IMR-90 (cell line): ENCODE results near the gene GMEB2. TPM values are rescaled to one million over a fixed set of nuclear protein-coding genes. Genes with fewer than 3 reads are reported as not detected.

Source experiments
- ATAC-seq: fragments of 200-7000 bp; cut with Tn5 transposase; 2 replicates; pipeline ENCODE4 v1.9.1; 2020; ENCODE audit warnings: low read depth, mild to moderate bottlenecking, moderate library complexity
- BruUV-seq: library from RNA; stranded (reverse); fragments of 400-500 nt; replicated peaks from 2 replicates; lab custom pipeline; 2021; lab: Mats Ljungman, UMichigan
- CTCF ChIA-PET: fragments of 300-600 bp; formaldehyde crosslinking; extraction: SDS; loops from one replicate; lab custom pipeline; 2021; ENCODE audit warnings: antibody characterized with exemption; lab: Yijun Ruan, JAX
- POLR2A ChIA-PET: fragments of 300-600 bp; sonication (Branson Sonifier 250); formaldehyde crosslinking; loops from one replicate; lab custom pipeline; 2022; ENCODE audit warnings: antibody characterized with exemption; ENCODE audit not compliant: unreplicated experiment; lab: Charles Lee
- DNase-seq: peaks from one replicate; pipeline ENCODE4 v3.0.0; 2013
- H2AFZ ChIP-seq: replicated peaks from 2 replicates; pipeline ENCODE3; 2013; ENCODE audit warnings: low read length, mild to moderate bottlenecking; ENCODE audit not compliant: poor library complexity
- H2AK5ac ChIP-seq: 2 replicates; pipeline ENCODE4 v1.6.1; 2013; ENCODE audit warnings: low read depth, low read length, inconsistent platforms
- H2AK9ac ChIP-seq: replicated peaks from 2 replicates; pipeline ENCODE3; 2013; ENCODE audit warnings: mild to moderate bottlenecking, low read depth, low read length, moderate library complexity; ENCODE audit not compliant: poor library complexity
- H2BK120ac ChIP-seq: 2 replicates; pipeline ENCODE4 v1.6.1; 2013; ENCODE audit warnings: low read depth, low read length, inconsistent platforms
- H2BK15ac ChIP-seq: 3 replicates; pipeline ENCODE4 v1.6.1; 2013; ENCODE audit warnings: low read depth, low read length, inconsistent platforms
- H2BK20ac ChIP-seq: 2 replicates; pipeline ENCODE4 v1.6.1; 2013; ENCODE audit warnings: low read depth, mild to moderate bottlenecking, inconsistent platforms, low read length, moderate library complexity
- H2BK5ac ChIP-seq: 2 replicates; pipeline ENCODE4 v1.6.1; 2013; ENCODE audit warnings: mild to moderate bottlenecking, low read depth, low read length, inconsistent platforms; ENCODE audit not compliant: poor library complexity, severe bottlenecking
- H3K14ac ChIP-seq: replicated peaks from 2 replicates; pipeline ENCODE4 v1.6.1; 2013; ENCODE audit warnings: low read depth, low read length, inconsistent platforms
- H3K18ac ChIP-seq: 2 replicates; pipeline ENCODE4 v1.6.1; 2013; ENCODE audit warnings: low read depth, low read length, control low read depth
- H3K23ac ChIP-seq: 2 replicates; pipeline ENCODE4 v1.6.1; 2013; ENCODE audit warnings: low read depth, low read length, inconsistent platforms
- H3K27ac ChIP-seq: 2 replicates; pipeline ENCODE4 v1.5.1; 2013; ENCODE audit warnings: mild to moderate bottlenecking, control low read depth, low read length; ENCODE audit not compliant: insufficient read depth
- H3K27me3 ChIP-seq: 2 replicates; pipeline ENCODE4 v1.6.1; 2013; ENCODE audit warnings: low read length; ENCODE audit not compliant: control insufficient read depth, insufficient read depth
- H3K36me3 ChIP-seq: 2 replicates; pipeline ENCODE4 v1.6.1; 2013; ENCODE audit warnings: low read length, mixed read lengths; ENCODE audit not compliant: control insufficient read depth, insufficient read depth
- H3K4ac ChIP-seq: 2 replicates; pipeline ENCODE4 v1.6.1; 2013; ENCODE audit warnings: low read depth, low read length, inconsistent platforms
- H3K4me1 ChIP-seq: 2 replicates; pipeline ENCODE4 v1.6.1; 2013; ENCODE audit warnings: low read length, mixed read lengths; ENCODE audit not compliant: control insufficient read depth, insufficient read depth
- H3K4me2 ChIP-seq: 2 replicates; pipeline ENCODE4 v1.6.1; 2013; ENCODE audit warnings: low read depth, mild to moderate bottlenecking, control low read depth, low read length, moderate library complexity
- H3K4me3 ChIP-seq: 2 replicates; pipeline ENCODE4 v1.5.1; 2013; ENCODE audit warnings: low read depth, mild to moderate bottlenecking, control low read depth, low read length, moderate library complexity; ENCODE audit not compliant: insufficient read depth
- H3K56ac ChIP-seq: 2 replicates; pipeline ENCODE4 v1.6.1; 2013; ENCODE audit warnings: low read length, inconsistent platforms; ENCODE audit not compliant: insufficient read depth; ENCODE audit errors: extremely low read depth
- H3K79me1 ChIP-seq, 2 experiments: 2 replicates each; pipeline ENCODE4 v1.6.1; 2013; ENCODE audit warnings: low read length in 2 of 2, inconsistent platforms in 1 of 2, low read depth in 1 of 2
- H3K9ac ChIP-seq: 2 replicates; pipeline ENCODE4 v1.6.1; 2013; ENCODE audit warnings: low read depth, low read length, control low read depth
- H3K9me1 ChIP-seq: 2 replicates; pipeline ENCODE4 v1.6.1; 2013; ENCODE audit warnings: low read length, inconsistent platforms; ENCODE audit not compliant: insufficient read depth
- H3K9me3 ChIP-seq: 2 replicates; pipeline ENCODE4 v1.6.1; 2013; ENCODE audit warnings: low read length; ENCODE audit not compliant: control insufficient read depth, insufficient read depth
- H4K20me1 ChIP-seq: 2 replicates; pipeline ENCODE4 v1.6.1; 2013; ENCODE audit warnings: low read length, inconsistent platforms; ENCODE audit not compliant: insufficient read depth
- H4K5ac ChIP-seq: 2 replicates; pipeline ENCODE4 v1.6.1; 2013; ENCODE audit warnings: mild to moderate bottlenecking, low read depth, low read length, control low read depth
- H4K8ac ChIP-seq, 2 experiments: 2 replicates each; pipeline ENCODE4 v1.6.1; 2013; ENCODE audit warnings: low read depth in 2 of 2, low read length in 2 of 2, control low read depth in 1 of 2, inconsistent platforms in 1 of 2
- H4K91ac ChIP-seq: 2 replicates; pipeline ENCODE4 v1.6.1; 2013; ENCODE audit warnings: low read depth, low read length, inconsistent platforms; ENCODE audit not compliant: insufficient read depth
- BHLHE40 ChIP-seq: fragments of 150-350 bp; IDR thresholded peaks from 2 replicates; pipeline ENCODE4 v1.6.1; 2016; ENCODE audit warnings: mild to moderate bottlenecking, low read depth, low read length
- CEBPB ChIP-seq: IDR thresholded peaks from 2 replicates; pipeline ENCODE4 v1.6.1; 2012; ENCODE audit warnings: low read depth, low read length, improper control_type of control experiment
- CHD1 ChIP-seq: IDR thresholded peaks from 2 replicates; pipeline ENCODE4 v1.6.1; 2012; ENCODE audit warnings: low read depth, low read length, improper control_type of control experiment
- CTCF ChIP-seq: conservative IDR thresholded peaks from 2 replicates; pipeline ENCODE4 v1.5.1; 2012; ENCODE audit warnings: mild to moderate bottlenecking, low read depth, low read length, improper control_type of control experiment
- ELK1 ChIP-seq: fragments of 150-350 bp; IDR thresholded peaks from 2 replicates; pipeline ENCODE4 v1.6.1; 2016; ENCODE audit warnings: low read depth, mild to moderate bottlenecking, low read length, moderate library complexity, borderline replicate concordance
- FOS ChIP-seq: fragments of 150-350 bp; IDR thresholded peaks from 2 replicates; pipeline ENCODE4 v1.6.1; 2016; ENCODE audit warnings: low read depth, low read length
- MAFK ChIP-seq: IDR thresholded peaks from 2 replicates; pipeline ENCODE4 v1.6.1; 2012; ENCODE audit warnings: low read depth, low read length, improper control_type of control experiment
- MAZ ChIP-seq: IDR thresholded peaks from 2 replicates; pipeline ENCODE4 v1.6.1; 2012; ENCODE audit warnings: low read depth, mild to moderate bottlenecking, low read length, improper control_type of control experiment, moderate library complexity, borderline replicate concordance
- MXI1 ChIP-seq: IDR thresholded peaks from 2 replicates; pipeline ENCODE4 v1.6.1; 2012; ENCODE audit warnings: low read depth, mild to moderate bottlenecking, low read length, moderate library complexity, borderline replicate concordance
- NFE2L2 ChIP-seq: fragments of 150-350 bp; IDR thresholded peaks from 2 replicates; pipeline ENCODE4 v1.6.1; 2016; ENCODE audit warnings: low read depth, mild to moderate bottlenecking, low read length
- POLR2A ChIP-seq: IDR thresholded peaks from 2 replicates; pipeline ENCODE4 v1.6.1; 2012; ENCODE audit warnings: mild to moderate bottlenecking, low read depth, low read length
- RAD21 ChIP-seq: IDR thresholded peaks from 2 replicates; pipeline ENCODE4 v1.6.1; 2012; ENCODE audit warnings: low read length, improper control_type of control experiment
- RCOR1 ChIP-seq: IDR thresholded peaks from 2 replicates; pipeline ENCODE4 v1.6.1; 2012; ENCODE audit warnings: mild to moderate bottlenecking, low read length, improper control_type of control experiment; ENCODE audit not compliant: insufficient replicate concordance
- SMC3 ChIP-seq: fragments of 150-350 bp; IDR thresholded peaks from 2 replicates; pipeline ENCODE4 v1.6.1; 2016; ENCODE audit warnings: low read depth, mild to moderate bottlenecking, antibody characterized with exemption, low read length, moderate library complexity
- WGBS, 2 experiments: methylation state at CpG; one replicate each; pipeline versions ENCODE4 v1.1.5 to v1.1.7; 2013; ENCODE audit warnings: missing lambda C conversion rate in 2 of 2; ENCODE audit not compliant: insufficient read length in 1 of 2; ENCODE audit errors: extremely low coverage in 2 of 2; 5-methylcytosine and 5-hydroxymethylcytosine counted together
- dilution Hi-C: fragments of 300-500 bp; cut with HindIII; formaldehyde crosslinking; loops from one replicate; pipeline ENCODE4 v1.14.3; 2018; ENCODE audit warnings: low sequenced_read_pairs; ENCODE audit not compliant: unreplicated experiment
- in situ Hi-C: fragments of 300-500 bp; cut with MboI; formaldehyde crosslinking; loops from 3 replicates; pipeline ENCODE4 v1.14.3; 2019; ENCODE audit warnings: low sequenced_read_pairs, inconsistent platforms, mixed read lengths
- intact Hi-C: fragments of 100-400 bp; cut with micrococcal nuclease; formaldehyde crosslinking; loops from 2 replicates; pipeline ENCODE4 v1.10.0; 2022
- polyA plus RNA-seq, 3 experiments: library from polyadenylated mRNA; depleted of rRNA; stranded (reverse); fragments of >200 nt; gene quantifications; 2 replicates each; pipeline ENCODE4 v1.2.3, GENCODE V29; 2012; ENCODE audit warnings: low replicate concordance in 1 of 3
- total RNA-seq: library from RNA; depleted of rRNA; stranded (reverse); fragments of >200 nt; gene quantifications from 2 replicates; pipeline ENCODE4 v1.2.3, GENCODE V29; 2012

The GMEB2 gene
- total and polyA plus RNA-seq, 2 of the 4 experiments (the other 2 are of a cell fraction), result 5.0 to 10.0 TPM

- no peak overlapping the region for H3K9ac ChIP-seq
- in situ Hi-C loops (no loop called here), dilution Hi-C loops (no loop called here), intact Hi-C loops (no loop called here)
- no peak overlapping the region for H3K23ac ChIP-seq
- H3K79me1 ChIP-seq, result no peaks in the 10 kb centered on the region; a peak in 1 of 4 replicates
- peaks cover 3% of the 10 kb centered on the region; the same call in 1 of the 2 replicates for H4K20me1 ChIP-seq
- DNase-seq (peak; percentile 62), ATAC-seq (peak; percentile 88)
- no peak overlapping the region for H4K91ac ChIP-seq
- POLR2A ChIA-PET, result no interaction called here
- no peak overlapping the region for H2BK20ac ChIP-seq
- peak overlapping the region; percentile 56; the same call in 1 of the 2 replicates for H3K27ac ChIP-seq
- BruUV-seq, result no TSS peak
- no peak overlapping the region for H3K4ac ChIP-seq
- H3K27me3 ChIP-seq, result no peaks in the 10 kb centered on the region
- H3K4me1 ChIP-seq, result peaks cover 2% of the 10 kb centered on the region; the same call in 1 of the 2 replicates
- H4K8ac ChIP-seq, result peak overlapping the region in 1 of 2 experiments; percentile 82; a peak in 1 of 4 replicates
- H3K14ac ChIP-seq, result no peak overlapping the region
- H3K4me2 ChIP-seq, result peak overlapping the region; percentile 93
- no peak overlapping the region for H3K56ac ChIP-seq
- H3K9me3 ChIP-seq, result no peaks in the 10 kb centered on the region
- no peak overlapping the region for H2BK5ac ChIP-seq
- H4K5ac ChIP-seq, result no peak overlapping the region
- 8% methylated on average over 16 of the region's 86 CpGs; no CpG with 5 or more reads in 1 of the 2 experiments for WGBS, 2 experiments
- H3K4me3 ChIP-seq, result peak overlapping the region; percentile 70
- no peak overlapping the region for H3K18ac ChIP-seq
- CTCF ChIA-PET, result no interaction called here
- peak overlapping the region; percentile 91 for H2AFZ ChIP-seq
- H2BK120ac ChIP-seq, result no peak overlapping the region
- H3K36me3 ChIP-seq, result no peaks in the 10 kb centered on the region
- H3K9me1 ChIP-seq, result no peaks in the 10 kb centered on the region
- peak overlapping the region; percentile 72 for H2AK9ac ChIP-seq
- H2AK5ac ChIP-seq, result no peak overlapping the region
- no peak overlapping the region for H2BK15ac ChIP-seq
- TF ChIP-seq BHLHE40, result no peak
- peak; percentile 51; the same call in 1 of the 2 replicates for TF ChIP-seq MAZ
- TF ChIP-seq MAFK, result no peak
- TF ChIP-seq RAD21, result peak; percentile 26; the same call in 1 of the 2 replicates
- TF ChIP-seq FOS, result no peak
- peak; percentile 33; the same call in 1 of the 2 replicates for TF ChIP-seq CTCF
- no peak for TF ChIP-seq POLR2A
- no peak for TF ChIP-seq CEBPB
- TF ChIP-seq MXI1, result peak; percentile 57; the same call in 1 of the 2 replicates
- TF ChIP-seq ELK1, result no peak
- no peak for TF ChIP-seq CHD1
- TF ChIP-seq SMC3, result peak; percentile 26; the same call in 1 of the 2 replicates
- no peak for TF ChIP-seq RCOR1
- no peak for TF ChIP-seq NFE2L2
These were observed 15.1 kb upstream of the GMEB2 start for GRCh38 chr20:63641792-63642523.
